Measurements from ENCODE around the gene AMIGO2.
A peak's percentile ranks its signal among the peaks of the same experiment; 100 is the strongest.

The AMIGO2 gene

DNA sequence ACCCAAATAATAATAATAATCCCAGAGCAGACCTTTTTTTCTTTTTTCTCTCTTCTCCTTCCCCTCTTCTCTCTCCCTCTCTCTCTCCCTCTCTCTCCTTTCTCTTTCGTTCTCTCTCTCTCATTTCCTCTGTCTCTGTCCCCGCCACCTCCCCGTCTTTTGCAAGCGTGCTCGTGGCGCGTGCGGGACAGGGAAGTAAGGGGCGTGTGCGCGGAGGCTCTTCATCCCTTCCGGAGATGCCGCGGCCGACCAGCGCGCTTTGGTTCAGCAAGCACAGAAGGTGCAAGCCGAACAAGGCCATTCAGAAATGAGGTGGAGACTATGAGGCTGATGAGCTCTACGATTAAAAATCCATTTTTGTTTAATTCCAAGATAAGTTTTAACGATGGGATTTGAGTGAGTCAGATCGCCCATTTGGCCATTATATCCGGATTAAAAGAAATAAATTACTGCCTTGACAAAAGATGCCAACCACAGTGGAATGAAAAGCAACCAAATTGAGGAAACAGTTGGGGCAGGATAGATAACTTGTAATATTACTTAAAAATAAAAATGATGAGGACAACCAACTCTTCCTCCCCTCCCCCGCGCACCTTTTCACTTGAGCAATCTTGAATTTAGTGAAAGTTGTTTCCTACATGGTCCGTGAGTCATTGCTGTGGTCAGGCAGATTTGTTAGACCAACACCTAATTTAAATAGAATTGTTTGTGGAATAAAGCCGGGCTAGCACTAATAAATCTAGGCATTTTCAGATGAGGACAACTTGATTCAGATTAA, 1.2 kb upstream of the AMIGO2 start (continued):
- TF ChIP-seq HOXC10 (CRISPR knock-in tag; IDR thresholded peaks at IDR 0.05): no peak
- TF ChIP-seq HOXD13 (CRISPR knock-in tag; IDR thresholded peaks at IDR 0.05; ENCODE audit: borderline replicate concordance): no peak
- TF ChIP-seq, protein P1, sequence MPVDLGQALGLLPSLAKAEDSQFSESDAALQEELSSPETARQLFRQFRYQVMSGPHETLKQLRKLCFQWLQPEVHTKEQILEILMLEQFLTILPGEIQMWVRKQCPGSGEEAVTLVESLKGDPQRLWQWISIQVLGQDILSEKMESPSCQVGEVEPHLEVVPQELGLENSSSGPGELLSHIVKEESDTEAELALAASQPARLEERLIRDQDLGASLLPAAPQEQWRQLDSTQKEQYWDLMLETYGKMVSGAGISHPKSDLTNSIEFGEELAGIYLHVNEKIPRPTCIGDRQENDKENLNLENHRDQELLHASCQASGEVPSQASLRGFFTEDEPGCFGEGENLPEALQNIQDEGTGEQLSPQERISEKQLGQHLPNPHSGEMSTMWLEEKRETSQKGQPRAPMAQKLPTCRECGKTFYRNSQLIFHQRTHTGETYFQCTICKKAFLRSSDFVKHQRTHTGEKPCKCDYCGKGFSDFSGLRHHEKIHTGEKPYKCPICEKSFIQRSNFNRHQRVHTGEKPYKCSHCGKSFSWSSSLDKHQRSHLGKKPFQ (tag by site-specific recombination; IDR thresholded peaks at IDR 0.05): no peak
- TF ChIP-seq SCRT1 (tag by site-specific recombination; IDR thresholded peaks at IDR 0.05; ENCODE audit: borderline replicate concordance): no peak
- TF ChIP-seq ZNF670 (tag by site-specific recombination; IDR thresholded peaks at IDR 0.05; ENCODE audit: low read depth): no peak
- TF ChIP-seq ZNF664 (tag by site-specific recombination; IDR thresholded peaks at IDR 0.05): no peak
- no peak for TF ChIP-seq ZBTB8A (tag by site-specific recombination; IDR thresholded peaks at IDR 0.05)
- no peak; the same call in 1 of the 2 replicates for TF ChIP-seq ZBTB48 (tag by site-specific recombination; IDR thresholded peaks at IDR 0.05)
- no peak for TF ChIP-seq ZNF785 (tag by site-specific recombination; IDR thresholded peaks at IDR 0.05)
- TF ChIP-seq MEIS1 (CRISPR knock-in tag; IDR thresholded peaks at IDR 0.05; ENCODE audit: borderline replicate concordance): no peak
- TF ChIP-seq ZIC2 (tag by site-specific recombination; IDR thresholded peaks at IDR 0.05): no peak
- TF ChIP-seq ZSCAN23 (tag by site-specific recombination; IDR thresholded peaks at IDR 0.05): no peak
- no peak for TF ChIP-seq ZSCAN5A (tag by site-specific recombination; IDR thresholded peaks at IDR 0.05)
- TF ChIP-seq ZEB2 (tag by site-specific recombination; IDR thresholded peaks at IDR 0.05): peak; percentile 43; the same call in 1 of the 2 replicates
- TF ChIP-seq ZNF600 (tag by site-specific recombination; IDR thresholded peaks at IDR 0.05): peak; percentile 79
- 0 out of 2 replicates have a peak, but pooled peaks have one; percentile 15 for TF ChIP-seq REST (tag by site-specific recombination; IDR thresholded peaks at IDR 0.05)
- peak; percentile 84; the same call in 1 of the 2 replicates for TF ChIP-seq ZNF501 (tag by site-specific recombination; IDR thresholded peaks at IDR 0.05)
- no peak; the same call in 1 of the 2 replicates for TF ChIP-seq KLF8 (tag by site-specific recombination; IDR thresholded peaks at IDR 0.05)
- no peak for TF ChIP-seq ZNF248 (tag by site-specific recombination; IDR thresholded peaks at IDR 0.05)
- TF ChIP-seq KLF9 (tag by site-specific recombination; IDR thresholded peaks at IDR 0.05; ENCODE audit: low read depth): peak; percentile 80
- TF ChIP-seq ZNF174 (tag by site-specific recombination; IDR thresholded peaks at IDR 0.05): no peak
- TF ChIP-seq ZNF221 (tag by site-specific recombination; IDR thresholded peaks at IDR 0.05; ENCODE audit: borderline replicate concordance): no peak
- TF ChIP-seq ZNF184 (tag by site-specific recombination; IDR thresholded peaks at IDR 0.05): no peak
- no peak for TF ChIP-seq YY1 (tag by site-specific recombination; IDR thresholded peaks at IDR 0.05)
- TF ChIP-seq, protein P2, sequence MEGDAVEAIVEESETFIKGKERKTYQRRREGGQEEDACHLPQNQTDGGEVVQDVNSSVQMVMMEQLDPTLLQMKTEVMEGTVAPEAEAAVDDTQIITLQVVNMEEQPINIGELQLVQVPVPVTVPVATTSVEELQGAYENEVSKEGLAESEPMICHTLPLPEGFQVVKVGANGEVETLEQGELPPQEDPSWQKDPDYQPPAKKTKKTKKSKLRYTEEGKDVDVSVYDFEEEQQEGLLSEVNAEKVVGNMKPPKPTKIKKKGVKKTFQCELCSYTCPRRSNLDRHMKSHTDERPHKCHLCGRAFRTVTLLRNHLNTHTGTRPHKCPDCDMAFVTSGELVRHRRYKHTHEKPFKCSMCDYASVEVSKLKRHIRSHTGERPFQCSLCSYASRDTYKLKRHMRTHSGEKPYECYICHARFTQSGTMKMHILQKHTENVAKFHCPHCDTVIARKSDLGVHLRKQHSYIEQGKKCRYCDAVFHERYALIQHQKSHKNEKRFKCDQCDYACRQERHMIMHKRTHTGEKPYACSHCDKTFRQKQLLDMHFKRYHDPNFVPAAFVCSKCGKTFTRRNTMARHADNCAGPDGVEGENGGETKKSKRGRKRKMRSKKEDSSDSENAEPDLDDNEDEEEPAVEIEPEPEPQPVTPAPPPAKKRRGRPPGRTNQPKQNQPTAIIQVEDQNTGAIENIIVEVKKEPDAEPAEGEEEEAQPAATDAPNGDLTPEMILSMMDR (tag by site-specific recombination; IDR thresholded peaks at IDR 0.05): no peak
- TF ChIP-seq ZNF561 (tag by site-specific recombination; IDR thresholded peaks at IDR 0.05; ENCODE audit: borderline replicate concordance): no peak
- TF ChIP-seq, protein P3, sequence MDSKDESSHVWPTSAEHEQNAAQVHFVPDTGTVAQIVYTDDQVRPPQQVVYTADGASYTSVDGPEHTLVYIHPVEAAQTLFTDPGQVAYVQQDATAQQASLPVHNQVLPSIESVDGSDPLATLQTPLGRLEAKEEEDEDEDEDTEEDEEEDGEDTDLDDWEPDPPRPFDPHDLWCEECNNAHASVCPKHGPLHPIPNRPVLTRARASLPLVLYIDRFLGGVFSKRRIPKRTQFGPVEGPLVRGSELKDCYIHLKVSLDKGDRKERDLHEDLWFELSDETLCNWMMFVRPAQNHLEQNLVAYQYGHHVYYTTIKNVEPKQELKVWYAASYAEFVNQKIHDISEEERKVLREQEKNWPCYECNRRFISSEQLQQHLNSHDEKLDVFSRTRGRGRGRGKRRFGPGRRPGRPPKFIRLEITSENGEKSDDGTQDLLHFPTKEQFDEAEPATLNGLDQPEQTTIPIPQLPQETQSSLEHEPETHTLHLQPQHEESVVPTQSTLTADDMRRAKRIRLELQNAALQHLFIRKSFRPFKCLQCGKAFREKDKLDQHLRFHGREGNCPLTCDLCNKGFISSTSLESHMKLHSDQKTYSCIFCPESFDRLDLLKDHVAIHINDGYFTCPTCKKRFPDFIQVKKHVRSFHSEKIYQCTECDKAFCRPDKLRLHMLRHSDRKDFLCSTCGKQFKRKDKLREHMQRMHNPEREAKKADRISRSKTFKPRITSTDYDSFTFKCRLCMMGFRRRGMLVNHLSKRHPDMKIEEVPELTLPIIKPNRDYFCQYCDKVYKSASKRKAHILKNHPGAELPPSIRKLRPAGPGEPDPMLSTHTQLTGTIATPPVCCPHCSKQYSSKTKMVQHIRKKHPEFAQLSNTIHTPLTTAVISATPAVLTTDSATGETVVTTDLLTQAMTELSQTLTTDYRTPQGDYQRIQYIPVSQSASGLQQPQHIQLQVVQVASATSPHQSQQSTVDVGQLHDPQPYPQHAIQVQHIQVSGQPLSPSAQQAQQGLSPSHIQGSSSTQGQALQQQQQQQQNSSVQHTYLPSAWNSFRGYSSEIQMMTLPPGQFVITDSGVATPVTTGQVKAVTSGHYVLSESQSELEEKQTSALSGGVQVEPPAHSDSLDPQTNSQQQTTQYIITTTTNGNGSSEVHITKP (tag by site-specific recombination; IDR thresholded peaks at IDR 0.05): peak; percentile 76
- no peak for TF ChIP-seq ZNF701 (tag by site-specific recombination; IDR thresholded peaks at IDR 0.05)

All from HEK293 (cell line).